Measurements from ENCODE around the gene TMEM88.

The TMEM88 gene

GRCh38 chr17:7833795-7834541, 20.9 kb upstream of the TMEM88 start, which contains the start of gene KDM6B:
Gene KDM6B (plus strand): TSS chr17:7834217. CDS start chr17:7845555, 11,338 bp downstream.
- peak; percentile 88 for DNase-seq

DNA sequence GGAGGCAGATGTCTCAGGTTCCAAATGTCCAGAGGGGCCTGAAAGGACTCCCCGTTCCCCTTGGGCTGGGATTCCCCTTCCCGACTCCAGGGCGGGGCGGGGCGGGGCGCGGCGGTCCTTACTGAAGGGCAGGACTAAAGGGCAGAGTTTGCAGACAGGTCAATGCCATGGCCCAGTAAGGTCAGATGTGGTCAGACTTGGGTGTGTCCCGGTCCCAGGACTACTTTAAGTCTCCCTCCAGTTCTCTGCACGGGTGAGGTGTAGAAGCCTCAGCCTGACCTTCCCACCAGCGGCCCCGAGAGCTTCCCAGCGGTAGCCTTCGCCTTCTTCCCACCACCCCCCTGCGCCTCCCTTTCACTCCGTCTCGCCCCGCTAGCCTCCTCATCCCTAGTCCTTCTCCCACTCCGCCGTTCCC, 20.3 kb upstream of the TMEM88 start:
- DNase-seq = peak; percentile 63

- peak; percentile 73 for DNase-seq
Measured at GRCh38 chr17:7834957-7835813, 19.7 kb upstream of the TMEM88 start.

DNA sequence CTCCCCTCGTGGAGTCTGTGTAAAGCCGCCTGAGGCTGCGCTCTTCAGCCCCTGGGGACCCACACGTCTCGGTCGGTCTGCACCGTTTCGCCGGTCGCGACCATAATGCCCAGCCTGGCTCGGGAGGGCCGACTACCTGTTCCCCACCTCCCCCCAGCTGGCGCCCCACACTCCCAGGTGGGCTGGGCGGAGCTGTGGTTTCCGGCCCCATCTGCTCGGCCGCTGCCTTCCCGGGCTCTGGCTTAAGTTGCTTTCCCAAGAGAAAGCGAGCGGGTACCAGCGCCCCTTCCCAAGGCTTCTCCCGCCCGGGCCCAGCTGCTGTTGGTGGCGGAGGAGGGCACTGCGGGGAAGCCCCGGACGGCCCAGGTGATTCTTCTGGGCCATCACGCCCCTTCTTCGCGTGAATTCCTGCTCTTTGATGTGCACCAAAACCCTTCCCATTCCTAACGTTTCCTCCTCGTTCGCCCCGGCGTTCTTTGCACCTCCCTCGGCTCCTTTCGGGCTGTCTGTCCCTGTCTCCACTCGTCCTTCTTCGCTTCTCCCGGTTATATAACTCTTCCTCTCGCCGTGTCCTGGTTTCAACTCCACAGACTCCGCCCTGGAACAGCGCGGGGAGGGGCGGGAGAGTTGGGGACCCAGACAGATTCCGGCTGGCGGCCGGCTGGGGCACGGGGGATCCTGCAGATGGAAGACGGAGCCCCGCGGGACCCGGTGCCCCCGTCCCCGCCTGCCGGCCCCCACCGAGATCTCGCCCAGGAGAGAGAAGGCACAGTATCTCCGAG, 18.9 kb upstream of the TMEM88 start:
- DNase-seq = no peak

GRCh38 chr17:7836596-7837407, 18.1 kb upstream of the TMEM88 start:
- DNase-seq = no peak

DNA sequence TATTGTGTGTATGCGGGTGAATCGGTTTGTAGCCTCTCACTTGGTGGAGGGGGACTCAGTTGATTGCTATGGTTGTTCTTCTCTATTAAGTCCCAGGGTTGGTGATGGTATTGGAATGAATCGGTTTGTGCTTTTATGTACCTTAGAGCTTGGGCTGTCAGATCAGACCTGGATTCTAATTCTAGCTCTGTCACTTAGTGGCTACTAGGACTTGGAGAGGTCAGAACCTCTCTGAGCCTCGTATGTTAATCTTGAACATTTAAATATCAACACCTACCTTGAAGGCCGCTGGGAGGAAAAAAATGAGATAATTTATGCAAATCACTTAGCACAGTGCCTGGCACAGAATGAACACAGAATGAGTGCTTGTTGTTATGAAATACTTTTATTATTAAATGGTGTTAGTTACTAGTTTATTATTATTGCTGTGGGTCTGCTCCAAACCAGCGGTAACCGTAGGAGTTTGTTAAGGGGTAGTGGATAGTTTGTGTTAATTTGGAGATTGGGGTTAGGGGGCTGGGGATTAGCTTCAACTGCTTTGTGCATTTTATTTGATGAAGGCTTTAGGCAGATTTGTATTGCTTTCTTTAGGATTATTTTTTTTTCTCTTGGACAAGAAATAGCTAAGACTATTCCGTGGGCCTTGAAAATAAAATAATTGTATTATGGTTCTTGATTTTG, 17.3 kb upstream of the TMEM88 start:
- DNase-seq = no peak

GRCh38 chr17:7838090-7839075, 16.5 kb upstream of the TMEM88 start:
- DNase-seq = no peak

GRCh38 chr17:7839190-7839875, 15.5 kb upstream of the TMEM88 start:
- DNase-seq = no peak

- no peak for DNase-seq
Measured at GRCh38 chr17:7839876-7840261, 15.0 kb upstream of the TMEM88 start.

DNA sequence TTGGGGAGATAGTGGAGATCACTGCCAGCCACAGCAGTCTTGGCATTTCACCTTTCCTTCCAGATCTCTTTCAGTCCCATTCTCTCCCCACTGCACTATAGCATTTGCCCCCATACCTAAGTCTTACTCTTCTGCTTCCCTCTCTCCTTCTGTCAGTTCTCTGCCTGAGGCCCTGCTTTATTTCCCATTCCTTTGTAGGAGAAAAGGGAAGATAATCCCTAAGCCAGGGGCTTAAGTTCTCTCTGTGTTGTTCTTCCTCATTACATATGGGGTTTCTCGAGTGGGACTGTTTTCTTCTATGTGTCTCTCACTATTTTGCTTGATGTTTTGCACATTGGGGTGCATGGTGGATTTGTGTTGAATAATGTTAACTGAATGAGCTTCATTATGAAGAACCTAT, 14.4 kb upstream of the TMEM88 start:
- DNase-seq = no peak

DNA sequence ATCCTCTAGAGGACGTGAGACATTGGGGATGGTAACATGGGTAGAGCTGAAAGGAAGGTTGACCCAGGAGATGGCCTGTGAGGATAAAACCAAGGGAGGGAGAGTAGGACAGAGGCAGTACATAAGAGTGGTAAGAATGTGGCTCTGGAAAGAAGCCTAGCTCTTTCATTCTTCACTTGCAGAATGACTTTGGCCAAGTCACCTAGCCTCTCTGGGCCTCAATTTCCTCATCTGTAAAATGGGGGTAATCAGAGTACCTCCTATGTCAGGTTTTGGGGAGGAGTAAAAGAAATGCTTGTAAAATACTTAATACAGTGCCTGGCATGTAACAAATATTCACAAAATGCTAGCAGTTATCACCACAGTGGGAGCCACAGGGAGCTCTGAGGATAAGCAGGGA, 14.0 kb upstream of the TMEM88 start:
- DNase-seq = no peak

DNA sequence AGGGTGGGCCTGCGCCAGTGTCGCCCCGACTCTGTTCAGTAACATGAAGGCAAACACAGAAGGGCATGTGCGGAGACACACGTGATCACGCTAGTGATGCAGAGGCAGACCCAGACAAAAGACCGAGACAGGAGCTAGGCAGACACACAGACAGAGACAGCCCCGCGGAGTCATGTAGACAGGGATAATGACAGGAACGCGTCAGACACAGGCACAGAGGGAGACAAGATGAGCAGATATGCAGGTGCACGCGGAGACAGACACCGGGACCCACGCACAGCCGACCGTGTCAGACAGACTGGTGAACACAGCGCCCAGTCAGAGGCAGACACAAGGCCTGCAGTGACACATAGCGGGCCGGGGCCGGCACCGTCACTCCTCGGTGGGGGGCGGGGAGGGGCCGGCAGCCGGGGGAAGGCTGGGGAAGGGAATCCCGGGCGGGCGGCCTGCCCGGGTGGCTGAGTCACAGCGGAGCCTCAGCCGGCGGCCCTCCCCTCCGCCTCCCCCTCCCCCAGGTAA, 13.4 kb upstream of the TMEM88 start:
- peak; percentile 81 for DNase-seq

GRCh38 chr17:7841915-7842379, 12.9 kb upstream of the TMEM88 start:
- DNase-seq = peak; percentile 83

DNA sequence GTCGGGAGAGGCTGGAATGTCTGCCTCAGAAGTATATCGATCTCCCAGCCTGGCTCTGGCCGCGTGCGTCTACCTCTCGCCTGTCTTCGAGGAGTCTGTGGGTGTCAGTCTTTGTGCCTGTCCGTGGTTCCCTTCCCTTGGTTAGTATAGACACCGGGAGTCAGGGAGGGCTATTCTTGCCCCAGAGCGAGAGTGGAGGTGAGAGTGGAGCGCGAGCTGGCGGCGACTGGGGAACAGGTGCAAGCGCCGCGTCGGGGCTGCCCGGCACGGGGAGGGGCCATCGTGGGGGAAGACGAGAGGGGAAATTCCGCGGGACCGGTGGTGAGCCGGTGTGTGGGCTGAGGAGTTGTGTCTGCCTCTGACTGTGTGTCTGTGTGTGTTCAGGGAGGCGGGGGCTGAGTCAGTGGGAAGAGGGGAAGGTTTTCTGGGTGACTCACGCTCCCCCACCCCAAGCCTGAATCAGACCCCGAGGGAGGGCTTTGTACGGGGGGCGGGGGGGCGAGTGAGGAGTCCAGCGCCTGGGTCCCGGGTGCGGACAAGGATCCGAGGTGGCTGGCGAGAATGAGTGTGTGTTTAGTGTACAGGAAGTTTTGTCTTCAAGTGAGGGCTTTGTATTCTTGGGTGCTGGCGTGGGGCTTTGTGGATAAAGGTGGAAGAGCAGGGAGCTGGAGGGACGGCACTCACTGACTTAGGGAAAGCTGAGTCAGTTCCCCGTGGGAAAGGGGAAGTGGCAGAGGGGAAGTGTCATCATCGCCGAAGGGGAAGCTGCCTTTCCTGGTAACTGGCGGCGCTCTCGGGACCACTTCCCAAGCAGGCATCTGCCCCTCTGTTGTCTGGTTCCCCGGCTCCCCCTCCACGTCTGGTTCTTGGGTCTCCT, 12.2 kb upstream of the TMEM88 start:
- peak; percentile 92 for DNase-seq

GRCh38 chr17:7843257-7843535, 11.7 kb upstream of the TMEM88 start:
- peak; percentile 64 for DNase-seq

- peak; percentile 78 for DNase-seq
Measured at GRCh38 chr17:7843536-7844291, 11.2 kb upstream of the TMEM88 start.

- DNase-seq = peak; percentile 82
Measured at GRCh38 chr17:7844292-7845154, 10.3 kb upstream of the TMEM88 start.

All from activated CD4-positive, CD25-positive, alpha-beta regulatory T cell treated with anti-CD3 and anti-CD28 coated beads, Interleukin-2, amount 50 U/mL, for 72 hours (primary cell).